LNCaP clone FGC (cell line): ENCODE measurements around the gene CHAF1A.

Experiments
- DNase-seq: peaks from one replicate; pipeline ENCODE4 v3.0.0-alpha.2; 2011; ENCODE audit warnings: low read depth
- H3K4me3 ChIP-seq: 2 replicates; pipeline ENCODE4 v1.5.1; 2011; ENCODE audit warnings: mild to moderate bottlenecking, low read depth, low read length, control low read depth
- CTCF ChIP-seq: IDR thresholded peaks from 2 replicates; pipeline ENCODE4 v1.5.1; 2012; ENCODE audit warnings: mild to moderate bottlenecking; ENCODE audit not compliant: control insufficient read depth, insufficient read depth; ENCODE audit errors: extremely low read depth

CHAF1A gene

DNA sequence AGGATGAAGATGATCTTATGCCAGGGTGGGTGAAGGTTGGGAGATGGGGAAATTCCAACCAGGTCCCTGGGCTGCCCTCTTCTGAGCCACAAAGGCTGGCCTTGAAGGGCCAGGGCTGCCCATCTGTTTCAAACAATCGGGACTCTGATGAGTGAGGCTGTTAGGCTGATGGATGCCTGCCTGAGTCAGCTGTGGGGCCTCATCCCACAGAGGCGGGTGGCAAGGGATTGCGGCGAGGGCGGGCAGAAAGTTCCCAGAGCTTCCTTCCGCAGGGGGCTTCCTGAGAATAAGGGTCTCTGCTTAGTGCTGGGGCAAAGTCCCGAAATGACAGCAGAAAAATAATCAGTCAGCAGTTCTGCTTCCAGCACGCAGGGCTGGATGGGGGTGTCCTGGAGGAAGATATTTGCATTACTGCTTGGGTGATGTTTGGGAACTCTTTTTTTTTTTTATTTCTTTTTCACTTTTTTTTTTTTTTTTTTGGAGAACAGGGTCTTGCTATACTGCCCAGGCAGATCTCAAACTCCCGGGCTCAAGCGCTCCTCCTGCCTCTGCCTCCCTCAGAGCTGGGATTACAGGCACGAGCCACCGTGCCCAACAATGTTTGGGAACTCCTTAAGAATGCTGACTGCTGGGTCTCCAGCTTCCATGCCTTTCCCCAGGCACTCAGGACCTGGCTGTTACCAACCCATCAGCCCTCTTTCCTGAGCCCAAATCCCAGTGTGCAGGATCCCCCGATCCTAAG is 16.2 kb upstream of the CHAF1A start:
- TF ChIP-seq CTCF: no peak
- no peak overlapping the region for H3K4me3 ChIP-seq
- DNase-seq: no peak

DNA sequence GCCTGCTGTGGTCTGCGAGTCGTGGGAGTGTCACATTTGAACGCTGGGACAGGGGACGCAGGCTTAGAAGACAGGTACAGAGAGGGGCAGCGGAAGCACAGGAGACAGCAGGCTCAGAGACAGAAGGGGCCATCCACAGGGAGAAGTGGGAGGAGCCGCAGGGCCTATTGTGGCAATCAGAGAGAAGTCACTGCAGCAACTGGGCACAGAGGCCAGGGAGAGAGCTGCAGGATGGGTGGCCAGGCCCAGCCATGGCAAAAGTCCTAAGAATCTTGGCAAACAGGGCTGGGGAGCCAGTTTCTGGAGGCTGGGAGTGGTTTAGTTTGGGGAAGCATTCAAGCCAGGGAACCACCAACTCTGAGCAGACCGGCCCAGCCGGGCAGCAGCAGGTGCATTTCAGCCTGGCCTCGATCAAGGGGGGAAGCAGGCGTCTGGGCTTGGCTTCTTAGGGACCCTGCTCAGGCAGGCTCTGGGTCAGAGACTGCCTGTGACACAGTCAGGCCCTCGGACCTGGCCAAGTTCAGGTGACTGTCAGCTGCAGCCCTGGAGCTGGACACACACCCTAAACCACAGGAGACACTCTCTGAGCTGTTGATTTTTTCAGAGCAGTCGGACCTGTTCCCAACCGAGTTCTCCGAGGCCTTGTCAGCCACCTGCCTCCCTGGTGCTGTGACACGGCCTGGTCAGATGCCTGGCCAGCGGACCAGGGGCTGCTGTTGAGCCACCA is 13.9 kb upstream of the CHAF1A start:
- H3K4me3 ChIP-seq: peak overlapping the region; percentile 32
- no peak for TF ChIP-seq CTCF
- peak; percentile 82 for DNase-seq

DNA sequence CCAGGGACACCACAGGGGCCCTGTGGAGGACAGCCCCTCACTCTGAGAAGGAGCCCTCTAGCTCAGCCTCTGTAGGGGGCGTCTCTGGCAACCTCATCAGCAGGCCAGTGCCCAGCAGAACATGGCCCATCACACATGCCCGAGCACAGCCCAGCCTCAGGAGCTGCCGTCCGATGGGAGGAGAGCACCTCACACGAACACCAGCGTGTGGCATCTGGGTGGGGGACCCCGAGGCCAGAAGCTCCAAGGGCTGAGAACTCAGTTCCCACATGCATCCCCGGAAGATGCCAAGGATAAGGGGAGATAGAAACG is 13.4 kb upstream of the CHAF1A start:
- H3K4me3 ChIP-seq: peak overlapping the region; percentile 32
- no peak for DNase-seq
- no peak for TF ChIP-seq CTCF

- TF ChIP-seq CTCF: no peak
- H3K4me3 ChIP-seq: peak overlapping the region; percentile 48
- no peak for DNase-seq
Measured at GRCh38 chr19:4389511-4390016, 12.9 kb upstream of the CHAF1A start.

GRCh38 chr19:4390017-4390566 is 12.3 kb upstream of the CHAF1A start:
- DNase-seq: peak; percentile 48
- no peak for TF ChIP-seq CTCF
- H3K4me3 ChIP-seq: peak overlapping the region; percentile 48

GRCh38 chr19:4390567-4391305 is 11.7 kb upstream of the CHAF1A start:
- H3K4me3 ChIP-seq: peak overlapping the region; percentile 48
- DNase-seq: no peak
- no peak for TF ChIP-seq CTCF
